ENCODE results near the gene CTTNBP2NL. TPM values are rescaled to one million over a fixed set of nuclear protein-coding genes. Genes with fewer than 3 reads are reported as not detected.

Gene CTTNBP2NL
- total RNA-seq, 4 donors from 2014 or later, result 44.6 to 64.8 (median 52.4) TPM

DNA sequence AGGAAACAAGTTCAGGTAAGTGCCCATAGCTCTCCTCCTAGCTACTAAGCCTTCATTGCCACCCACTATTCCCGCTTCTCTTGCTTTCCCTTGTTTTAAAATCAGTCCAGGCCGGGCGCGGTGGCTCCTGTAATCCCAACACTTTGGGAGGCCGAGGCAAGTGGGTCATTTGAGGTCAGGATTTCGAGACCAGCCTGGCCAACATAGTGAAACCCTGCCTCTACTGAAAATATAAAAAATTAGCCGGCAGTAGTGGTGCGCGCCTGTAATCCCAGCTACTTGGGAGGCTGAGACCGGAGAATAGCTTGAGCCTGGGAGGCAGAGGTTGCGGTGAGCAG, 4.4 kb upstream of the CTTNBP2NL start:
- DNase-seq, result peak; percentile 19
- intact Hi-C loops (cut with DNase I; ENCODE audit: low total_unique reads) (loop anchor here (5.0 kb wide), 1 partner anchor 316 kb away; the partner anchor contains the start of gene RHOC), in situ Hi-C loops (cut with MboI; ENCODE audit: low pct_ligation_motif_present in 1 of 4, low pct_unique_long_range_greater_than_20kb in 1 of 4, low sequenced_read_pairs in 3 of 4) (loop anchor here (10.0 to 25.0 kb wide), 3 partner anchors 221 to 313 kb away; partner anchors contain the start of genes CAPZA1 (in 4 of the 4), RHOC (in 4 of the 4) and ST7L (in 4 of the 4))
- Histone ChIP-seq H3K36me3 (no peaks in the 10 kb centered on the region), H3K27ac (peak overlapping the region; percentile 89 to 97 (median 92)), H3K27me3 (no peaks in the 10 kb centered on the region), H3K9me3 (no peaks in the 10 kb centered on the region), H3K4me1 (peaks cover 9 to 48% (median 39%) of the 10 kb centered on the region in 4 donors), H3K4me3 (peak overlapping the region in 2 of 4 donors; percentile 25 to 51)
- TF ChIP-seq, protein P1, sequence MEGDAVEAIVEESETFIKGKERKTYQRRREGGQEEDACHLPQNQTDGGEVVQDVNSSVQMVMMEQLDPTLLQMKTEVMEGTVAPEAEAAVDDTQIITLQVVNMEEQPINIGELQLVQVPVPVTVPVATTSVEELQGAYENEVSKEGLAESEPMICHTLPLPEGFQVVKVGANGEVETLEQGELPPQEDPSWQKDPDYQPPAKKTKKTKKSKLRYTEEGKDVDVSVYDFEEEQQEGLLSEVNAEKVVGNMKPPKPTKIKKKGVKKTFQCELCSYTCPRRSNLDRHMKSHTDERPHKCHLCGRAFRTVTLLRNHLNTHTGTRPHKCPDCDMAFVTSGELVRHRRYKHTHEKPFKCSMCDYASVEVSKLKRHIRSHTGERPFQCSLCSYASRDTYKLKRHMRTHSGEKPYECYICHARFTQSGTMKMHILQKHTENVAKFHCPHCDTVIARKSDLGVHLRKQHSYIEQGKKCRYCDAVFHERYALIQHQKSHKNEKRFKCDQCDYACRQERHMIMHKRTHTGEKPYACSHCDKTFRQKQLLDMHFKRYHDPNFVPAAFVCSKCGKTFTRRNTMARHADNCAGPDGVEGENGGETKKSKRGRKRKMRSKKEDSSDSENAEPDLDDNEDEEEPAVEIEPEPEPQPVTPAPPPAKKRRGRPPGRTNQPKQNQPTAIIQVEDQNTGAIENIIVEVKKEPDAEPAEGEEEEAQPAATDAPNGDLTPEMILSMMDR (IDR thresholded peaks at IDR 0.05), result no peak
- TF ChIP-seq EP300 (IDR thresholded peaks at IDR 0.05; ENCODE audit: low read depth), result no peak
- no peak for TF ChIP-seq POLR2A (IDR thresholded peaks at IDR 0.05)
- no peak for TF ChIP-seq POLR2AphosphoS5 (IDR thresholded peaks at IDR 0.05)
- WGBS, 2 donors (ENCODE audit: low coverage in 1 of 2), result 86% methylated on average over 6 to 11 of the region's 11 CpGs

DNA sequence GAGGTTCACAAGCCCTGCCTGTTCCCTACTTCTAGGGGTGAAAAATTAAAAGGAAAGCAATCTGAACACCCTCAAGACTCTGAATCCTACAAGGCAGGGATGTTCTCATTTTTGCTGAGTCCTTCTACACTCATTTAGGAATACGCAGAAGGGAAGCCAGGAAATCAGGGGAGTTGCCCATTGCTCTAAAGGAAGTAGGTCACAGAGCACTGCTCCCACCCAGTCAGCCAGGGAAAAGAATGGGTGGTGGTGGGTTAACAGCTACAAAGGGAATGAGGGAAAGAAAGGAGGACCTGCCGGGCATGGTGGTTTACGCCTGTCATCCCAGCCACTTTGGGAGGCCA, 2.4 kb upstream of the CTTNBP2NL start:
- TF ChIP-seq POLR2A (IDR thresholded peaks at IDR 0.05) (no peak), POLR2AphosphoS5 (IDR thresholded peaks at IDR 0.05) (no peak)
- in situ Hi-C loops (cut with MboI; ENCODE audit: low pct_ligation_motif_present in 1 of 4, low pct_unique_long_range_greater_than_20kb in 1 of 4, low sequenced_read_pairs in 3 of 4) (loop anchor here (10.0 to 25.0 kb wide), 3 partner anchors 219 to 311 kb away; partner anchors contain the start of genes CAPZA1 (in 4 of the 4), RHOC (in 4 of the 4) and ST7L (in 4 of the 4)), intact Hi-C loops (cut with DNase I; ENCODE audit: low total_unique reads) (loop anchor here (5.0 kb wide), 1 partner anchor 314 kb away; the partner anchor contains the start of gene RHOC)
- Histone ChIP-seq H3K4me3 (peak overlapping the region in 1 of 4 donors; percentile 27), H3K27me3 (no peaks in the 10 kb centered on the region), H3K27ac (peak overlapping the region; percentile 91 to 97 (median 94)), H3K4me1 (peaks cover 9 to 65% (median 56%) of the 10 kb centered on the region in 4 donors), H3K36me3 (no peaks in the 10 kb centered on the region), H3K9me3 (no peaks in the 10 kb centered on the region)
- 10 to 49% methylated on average over 1 to 3 of the region's 3 CpGs for WGBS, 2 donors (ENCODE audit: low coverage in 1 of 2)
- peak; percentile 21 for DNase-seq

DNA sequence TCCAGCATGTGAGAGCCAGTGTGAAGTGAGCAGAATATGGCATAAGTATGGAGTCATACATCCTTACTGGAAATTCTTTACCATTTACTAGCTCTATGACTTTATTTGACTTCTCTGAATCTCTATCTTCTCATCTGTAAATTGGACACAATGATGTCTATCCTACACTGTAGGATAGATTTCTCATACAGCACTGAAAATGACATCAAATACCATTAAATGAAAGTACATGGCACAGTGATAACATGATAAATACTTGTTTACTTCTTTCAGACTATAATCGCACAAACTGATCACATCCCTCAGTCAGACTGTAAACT, 1.3 kb upstream of the CTTNBP2NL start:
- Histone ChIP-seq H3K27me3 (no peaks in the 10 kb centered on the region), H3K4me3 (peak overlapping the region in 1 of 4 donors; percentile 26), H3K4me1 (peaks cover 9 to 76% (median 63%) of the 10 kb centered on the region in 4 donors), H3K36me3 (no peaks in the 10 kb centered on the region), H3K27ac (peak overlapping the region; percentile 91 to 97 (median 94)), H3K9me3 (no peaks in the 10 kb centered on the region)
- TF ChIP-seq EP300 (IDR thresholded peaks at IDR 0.05; ENCODE audit: low read depth) (no peak), POLR2A (IDR thresholded peaks at IDR 0.05) (no peak), POLR2AphosphoS5 (IDR thresholded peaks at IDR 0.05) (no peak)
- TF ChIP-seq, protein P1 (IDR thresholded peaks at IDR 0.05), result no peak
- whole genome bisulfite sequencing, 2 donors (ENCODE audit: low coverage in 1 of 2), result 27 to 44% methylated on average over 1 of the region's 1 CpG
- DNase-seq, result no peak
- intact Hi-C loops (cut with DNase I; ENCODE audit: low total_unique reads) (loop anchor here (5.0 kb wide), 1 partner anchor 313 kb away; the partner anchor contains the start of gene RHOC), in situ Hi-C loops (cut with MboI; ENCODE audit: low pct_ligation_motif_present in 1 of 4, low pct_unique_long_range_greater_than_20kb in 1 of 4, low sequenced_read_pairs in 3 of 4) (loop anchor here (5.0 to 25.0 kb wide), 4 partner anchors 68 to 310 kb away; partner anchors contain the start of genes CAPZA1 (in 4 of the 4), RHOC (in 4 of the 4) and ST7L (in 4 of the 4))

DNA sequence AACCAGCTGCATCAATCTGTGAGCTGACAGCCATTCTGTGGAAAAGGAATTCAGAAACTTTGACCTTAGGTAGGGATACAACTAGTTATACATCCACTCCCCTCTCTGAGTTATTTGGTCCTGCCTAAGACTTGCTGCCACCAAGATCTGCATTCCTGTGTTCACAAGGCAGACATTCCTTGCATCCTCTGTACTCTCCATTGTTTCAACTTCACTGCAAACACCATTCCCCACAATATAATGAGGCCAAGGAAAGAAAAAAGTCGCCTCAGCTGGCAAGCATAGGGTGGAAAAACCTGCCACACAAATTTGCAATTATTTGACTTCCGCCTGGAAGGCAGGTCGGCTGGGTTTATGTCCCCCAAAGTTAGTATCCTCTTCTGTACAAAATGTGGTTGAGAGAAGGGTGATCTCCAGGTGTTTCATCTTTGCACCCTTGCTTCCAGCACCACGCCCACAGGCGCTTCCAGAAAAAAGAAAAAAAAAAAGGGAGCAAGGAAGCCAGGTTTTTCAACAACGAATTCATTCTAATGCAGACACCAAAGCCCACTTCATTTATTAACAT, 676 bp upstream of the CTTNBP2NL start:
- TF ChIP-seq POLR2A (IDR thresholded peaks at IDR 0.05), result no peak
- peak in 1 of 3 donors; percentile 9 for TF ChIP-seq POLR2AphosphoS5 (IDR thresholded peaks at IDR 0.05)
- TF ChIP-seq, protein P1 (IDR thresholded peaks at IDR 0.05), result no peak
- no peak for TF ChIP-seq EP300 (IDR thresholded peaks at IDR 0.05; ENCODE audit: low read depth)
- H3K4me1 ChIP-seq, result peaks cover 9 to 76% (median 63%) of the 10 kb centered on the region in 4 donors
- DNase-seq, result no peak
- in situ Hi-C loops (cut with MboI; ENCODE audit: low pct_ligation_motif_present in 1 of 4, low pct_unique_long_range_greater_than_20kb in 1 of 4, low sequenced_read_pairs in 3 of 4) (loop anchor here (5.0 to 25.0 kb wide), 4 partner anchors 67 to 309 kb away; partner anchors contain the start of genes CAPZA1 (in 4 of the 4), RHOC (in 4 of the 4) and ST7L (in 4 of the 4)), intact Hi-C loops (cut with DNase I; ENCODE audit: low total_unique reads) (no loop called here)
- H3K9me3 ChIP-seq, result no peaks in the 10 kb centered on the region
- no peaks in the 10 kb centered on the region for H3K27me3 ChIP-seq
- peak overlapping the region; percentile 36 to 94 (median 87) for H3K4me3 ChIP-seq
- 0 to 13% methylated on average over 1 to 6 of the region's 6 CpGs for WGBS, 2 donors (ENCODE audit: low coverage in 1 of 2)
- H3K36me3 ChIP-seq, result no peaks in the 10 kb centered on the region
- peak overlapping the region; percentile 91 to 97 (median 94) for H3K27ac ChIP-seq
